GM23338 (cell line): ENCODE data around the gene GPR52. TPM values are rescaled to one million over a fixed set of nuclear protein-coding genes. Genes with fewer than 3 reads are reported as not detected.

ENCODE experiments used
- ATAC-seq: fragments of 200-7000 bp; cut with Tn5 transposase; 3 replicates; pipeline ENCODE4 v1.9.1; 2020
- DNase-seq: peaks from one replicate; pipeline ENCODE4 v3.0.0-alpha.2; 2015; ENCODE audit warnings: low spot score
- H2AFZ ChIP-seq: fragments of 200-600 bp; sonication (generic); 2 replicates; pipeline ENCODE4 v1.8.0; 2016; ENCODE audit warnings: antibody characterized with exemption, mild to moderate bottlenecking, moderate library complexity
- H3F3A ChIP-seq: fragments of 200-600 bp; sonication (generic); replicated peaks from 2 replicates; pipeline ENCODE4 v1.8.0; 2017; ENCODE audit warnings: antibody characterized with exemption, mixed run types, low read depth
- H3K27ac ChIP-seq: fragments of 200-600 bp; sonication (generic); 2 replicates; pipeline ENCODE4 v1.6.1; 2016; ENCODE audit warnings: low read depth
- H3K27me3 ChIP-seq: fragments of 200-600 bp; sonication (generic); 2 replicates; pipeline ENCODE4 v1.8.0; 2016; ENCODE audit warnings: mild to moderate bottlenecking, mixed run types, moderate library complexity; ENCODE audit not compliant: insufficient read depth
- H3K36me3 ChIP-seq: fragments of 200-600 bp; sonication (generic); 2 replicates; pipeline ENCODE4 v1.8.0; 2016; ENCODE audit warnings: mild to moderate bottlenecking; ENCODE audit not compliant: insufficient read depth
- H3K4me1 ChIP-seq: fragments of 200-600 bp; sonication (generic); 2 replicates; pipeline ENCODE4 v1.8.0; 2016; ENCODE audit warnings: mild to moderate bottlenecking, moderate library complexity; ENCODE audit not compliant: insufficient read depth
- H3K4me2 ChIP-seq: fragments of 200-600 bp; sonication (generic); 2 replicates; pipeline ENCODE4 v1.7.1; 2017; ENCODE audit warnings: mixed run types
- H3K4me3 ChIP-seq: fragments of 200-600 bp; sonication (generic); 2 replicates; pipeline ENCODE4 v1.6.1; 2016; ENCODE audit warnings: mixed run types
- H3K79me2 ChIP-seq: fragments of 200-600 bp; sonication (generic); replicated peaks from 2 replicates; pipeline ENCODE4 v1.8.0; 2017; ENCODE audit warnings: mild to moderate bottlenecking; ENCODE audit not compliant: insufficient read depth
- H3K9me2 ChIP-seq: fragments of 200-600 bp; sonication (generic); 2 replicates; pipeline ENCODE4 v1.8.0; 2017; ENCODE audit not compliant: insufficient read depth
- H4K20me1 ChIP-seq: fragments of 200-600 bp; sonication (generic); replicated peaks from 2 replicates; pipeline ENCODE4 v1.8.0; 2017; ENCODE audit warnings: mild to moderate bottlenecking; ENCODE audit not compliant: insufficient read depth
- H3K27ac Mint-ChIP-seq: 2 replicates; pipeline ENCODE4 v1.8.0; 2020; ENCODE audit warnings: inconsistent platforms, mild to moderate bottlenecking, moderate library complexity, mixed read lengths
- H3K27me3 Mint-ChIP-seq: 3 replicates; pipeline ENCODE4 v1.8.0; 2022; ENCODE audit warnings: low read depth, mild to moderate bottlenecking, moderate library complexity, mixed read lengths, inconsistent platforms; ENCODE audit not compliant: insufficient read depth, poor library complexity
- H3K36me3 Mint-ChIP-seq: 3 replicates; pipeline ENCODE4 v1.8.0; 2021; ENCODE audit warnings: low read depth, mild to moderate bottlenecking, inconsistent platforms, moderate library complexity, mixed read lengths
- H3K4me1 Mint-ChIP-seq: 3 replicates; pipeline ENCODE4 v1.8.0; 2020; ENCODE audit warnings: mild to moderate bottlenecking, inconsistent platforms, mixed read lengths
- H3K4me3 Mint-ChIP-seq: 3 replicates; pipeline ENCODE4 v1.8.0; 2021; ENCODE audit warnings: moderate library complexity, mild to moderate bottlenecking, inconsistent platforms, mixed read lengths
- H3K9me3 Mint-ChIP-seq: 3 replicates; pipeline ENCODE4 v1.8.0; 2020; ENCODE audit warnings: moderate library complexity, mild to moderate bottlenecking, inconsistent platforms, mixed read lengths
- CREB1 ChIP-seq: fragments of 250-450 bp; sonication (Bioruptor Pico); IDR thresholded peaks from 2 replicates; pipeline ENCODE4 v1.5.0; 2020; ENCODE audit warnings: low read depth, mild to moderate bottlenecking, moderate library complexity
- EZH2 ChIP-seq: fragments of 200-600 bp; sonication (generic); IDR thresholded peaks from one replicate; pipeline ENCODE4 v1.8.0; 2017; ENCODE audit warnings: antibody characterized with exemption, mild to moderate bottlenecking, low read depth; ENCODE audit not compliant: unreplicated experiment
- EZH2phosphoT487 ChIP-seq: fragments of 200-600 bp; sonication (generic); IDR thresholded peaks from one replicate; pipeline ENCODE4 v1.8.1; 2018; ENCODE audit warnings: antibody characterized with exemption; ENCODE audit not compliant: unreplicated experiment
- JUNB ChIP-seq: IDR thresholded peaks from one replicate; pipeline ENCODE4 v1.6.1; 2016; ENCODE audit warnings: antibody characterized with exemption; ENCODE audit not compliant: unreplicated experiment
- NANOG ChIP-seq: IDR thresholded peaks from 2 replicates; pipeline ENCODE4 v1.6.1; 2016; ENCODE audit warnings: antibody characterized with exemption, borderline replicate concordance
- POLR2AphosphoS5 ChIP-seq: IDR thresholded peaks from 2 replicates; pipeline ENCODE4 v1.6.1; 2016; ENCODE audit warnings: antibody characterized with exemption, low read depth
- STAT1 ChIP-seq: IDR thresholded peaks from one replicate; pipeline ENCODE4 v1.6.1; 2016; ENCODE audit warnings: antibody characterized with exemption; ENCODE audit not compliant: unreplicated experiment
- ZNF114 ChIP-seq: fragments of 250-450 bp; sonication (Bioruptor Pico); IDR thresholded peaks from 2 replicates; pipeline ENCODE4 v1.5.0; 2020; ENCODE audit warnings: mild to moderate bottlenecking, moderate library complexity
- ZNF331 ChIP-seq: fragments of 250-450 bp; sonication (Bioruptor Pico); IDR thresholded peaks from 2 replicates; pipeline ENCODE4 v1.5.0; 2020; ENCODE audit warnings: low read depth, mild to moderate bottlenecking, moderate library complexity
- polyA plus RNA-seq: library from polyadenylated mRNA; unstranded; fragments of >200 nt; fragmentation: Nextera tagmentation; extraction: Ambion mirVana; gene quantifications from 2 replicates; pipeline ENCODE4 v1.2.1, GENCODE V29; 2016
- total RNA-seq: library from RNA; depleted of rRNA; stranded (reverse); fragments of >200 nt; shearing (Covaris generic); gene quantifications from 2 replicates; pipeline ENCODE4 v1.2.3, GENCODE V29; 2014
- TF ChIP-seq, protein P1 (sequence below): IDR thresholded peaks from one replicate; pipeline ENCODE4 v1.6.1; 2018; ENCODE audit warnings: antibody characterized with exemption; ENCODE audit not compliant: unreplicated experiment
- TF ChIP-seq, protein P2 (sequence below), 2 experiments: fragments of 200-600 bp in 1 of 2; sonication (generic) in 1 of 2; conservative IDR thresholded peaks; 2 replicates each; pipeline versions ENCODE4 v1.5.1 to v1.6.1; 2016 to 2017; ENCODE audit warnings: antibody characterized with exemption in 2 of 2, low read depth in 2 of 2, mild to moderate bottlenecking in 2 of 2, moderate library complexity in 1 of 2
- TF ChIP-seq, protein P3 (sequence below): IDR thresholded peaks from 2 replicates; pipeline ENCODE4 v1.6.1; 2016; ENCODE audit warnings: antibody characterized with exemption
- TF ChIP-seq, protein P4 (sequence below): fragments of 250-450 bp; sonication (Bioruptor Pico); IDR thresholded peaks from 2 replicates; pipeline ENCODE4 v1.5.0; 2020; ENCODE audit warnings: mild to moderate bottlenecking, moderate library complexity

GPR52 gene
- total and polyA plus RNA-seq, 2 experiments from 2014 or later = 1.6 TPM; not detected in 1

DNA sequence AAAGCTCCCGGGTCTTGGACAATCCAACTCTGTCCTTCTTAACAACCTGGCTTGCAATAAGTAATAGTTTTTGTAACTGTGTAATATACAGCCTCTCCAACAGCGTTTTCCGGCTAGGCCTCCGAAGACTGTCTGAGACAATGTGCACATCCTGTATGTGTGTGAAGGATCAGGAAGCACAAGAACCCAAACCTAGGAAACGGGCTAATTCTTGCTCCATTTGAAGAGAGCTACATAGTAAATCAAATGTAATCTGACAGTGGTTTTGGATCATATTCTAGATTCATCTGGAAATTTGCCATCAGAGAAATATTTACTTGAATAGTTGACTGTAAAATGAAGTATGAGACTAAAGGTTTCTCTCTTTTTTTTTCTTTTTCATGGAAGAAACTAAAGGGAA lies 1.2 kb downstream of the GPR52 start:
- no peak for ATAC-seq
- Histone ChIP-seq H4K20me1 (no peaks in the 10 kb centered on the region), H3K27ac (no peak overlapping the region), H3K27me3 (no peaks in the 10 kb centered on the region), H3K36me3 (no peaks in the 10 kb centered on the region), H2AFZ (no peak overlapping the region), H3K4me1 (0 out of 2 replicates have a peak, but pooled peaks cover 4% of the 10 kb centered on the region), H3K79me2 (no peaks in the 10 kb centered on the region), H3K4me3 (no peak overlapping the region), H3K9me2 (no peaks in the 10 kb centered on the region), H3K4me2 (no peak overlapping the region), H3F3A (no peaks in the 10 kb centered on the region)
- Mint-ChIP-seq H3K9me3 (no peaks in the 10 kb centered on the region), H3K27ac (no peak overlapping the region), H3K4me1 (peaks cover 16% of the 10 kb centered on the region), H3K27me3 (no peaks in the 10 kb centered on the region), H3K36me3 (no peaks in the 10 kb centered on the region), H3K4me3 (no peak overlapping the region)
- TF ChIP-seq, protein P1, sequence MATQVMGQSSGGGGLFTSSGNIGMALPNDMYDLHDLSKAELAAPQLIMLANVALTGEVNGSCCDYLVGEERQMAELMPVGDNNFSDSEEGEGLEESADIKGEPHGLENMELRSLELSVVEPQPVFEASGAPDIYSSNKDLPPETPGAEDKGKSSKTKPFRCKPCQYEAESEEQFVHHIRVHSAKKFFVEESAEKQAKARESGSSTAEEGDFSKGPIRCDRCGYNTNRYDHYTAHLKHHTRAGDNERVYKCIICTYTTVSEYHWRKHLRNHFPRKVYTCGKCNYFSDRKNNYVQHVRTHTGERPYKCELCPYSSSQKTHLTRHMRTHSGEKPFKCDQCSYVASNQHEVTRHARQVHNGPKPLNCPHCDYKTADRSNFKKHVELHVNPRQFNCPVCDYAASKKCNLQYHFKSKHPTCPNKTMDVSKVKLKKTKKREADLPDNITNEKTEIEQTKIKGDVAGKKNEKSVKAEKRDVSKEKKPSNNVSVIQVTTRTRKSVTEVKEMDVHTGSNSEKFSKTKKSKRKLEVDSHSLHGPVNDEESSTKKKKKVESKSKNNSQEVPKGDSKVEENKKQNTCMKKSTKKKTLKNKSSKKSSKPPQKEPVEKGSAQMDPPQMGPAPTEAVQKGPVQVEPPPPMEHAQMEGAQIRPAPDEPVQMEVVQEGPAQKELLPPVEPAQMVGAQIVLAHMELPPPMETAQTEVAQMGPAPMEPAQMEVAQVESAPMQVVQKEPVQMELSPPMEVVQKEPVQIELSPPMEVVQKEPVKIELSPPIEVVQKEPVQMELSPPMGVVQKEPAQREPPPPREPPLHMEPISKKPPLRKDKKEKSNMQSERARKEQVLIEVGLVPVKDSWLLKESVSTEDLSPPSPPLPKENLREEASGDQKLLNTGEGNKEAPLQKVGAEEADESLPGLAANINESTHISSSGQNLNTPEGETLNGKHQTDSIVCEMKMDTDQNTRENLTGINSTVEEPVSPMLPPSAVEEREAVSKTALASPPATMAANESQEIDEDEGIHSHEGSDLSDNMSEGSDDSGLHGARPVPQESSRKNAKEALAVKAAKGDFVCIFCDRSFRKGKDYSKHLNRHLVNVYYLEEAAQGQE = no peak
- TF ChIP-seq NANOG = no peak
- no peak for TF ChIP-seq POLR2AphosphoS5
- no peak for TF ChIP-seq STAT1
- no peak for TF ChIP-seq EZH2phosphoT487
- no peak for TF ChIP-seq ZNF331
- no peak for TF ChIP-seq CREB1 (CRISPR knock-in tag)
- TF ChIP-seq EZH2 = no peak
- TF ChIP-seq, protein P2, sequence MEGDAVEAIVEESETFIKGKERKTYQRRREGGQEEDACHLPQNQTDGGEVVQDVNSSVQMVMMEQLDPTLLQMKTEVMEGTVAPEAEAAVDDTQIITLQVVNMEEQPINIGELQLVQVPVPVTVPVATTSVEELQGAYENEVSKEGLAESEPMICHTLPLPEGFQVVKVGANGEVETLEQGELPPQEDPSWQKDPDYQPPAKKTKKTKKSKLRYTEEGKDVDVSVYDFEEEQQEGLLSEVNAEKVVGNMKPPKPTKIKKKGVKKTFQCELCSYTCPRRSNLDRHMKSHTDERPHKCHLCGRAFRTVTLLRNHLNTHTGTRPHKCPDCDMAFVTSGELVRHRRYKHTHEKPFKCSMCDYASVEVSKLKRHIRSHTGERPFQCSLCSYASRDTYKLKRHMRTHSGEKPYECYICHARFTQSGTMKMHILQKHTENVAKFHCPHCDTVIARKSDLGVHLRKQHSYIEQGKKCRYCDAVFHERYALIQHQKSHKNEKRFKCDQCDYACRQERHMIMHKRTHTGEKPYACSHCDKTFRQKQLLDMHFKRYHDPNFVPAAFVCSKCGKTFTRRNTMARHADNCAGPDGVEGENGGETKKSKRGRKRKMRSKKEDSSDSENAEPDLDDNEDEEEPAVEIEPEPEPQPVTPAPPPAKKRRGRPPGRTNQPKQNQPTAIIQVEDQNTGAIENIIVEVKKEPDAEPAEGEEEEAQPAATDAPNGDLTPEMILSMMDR (conservative IDR thresholded peaks at IDR 0.05; ENCODE audit: low read depth in 2 of 2) = no peak
- no peak for TF ChIP-seq ZNF114 (CRISPR knock-in tag)
- TF ChIP-seq, protein P3, sequence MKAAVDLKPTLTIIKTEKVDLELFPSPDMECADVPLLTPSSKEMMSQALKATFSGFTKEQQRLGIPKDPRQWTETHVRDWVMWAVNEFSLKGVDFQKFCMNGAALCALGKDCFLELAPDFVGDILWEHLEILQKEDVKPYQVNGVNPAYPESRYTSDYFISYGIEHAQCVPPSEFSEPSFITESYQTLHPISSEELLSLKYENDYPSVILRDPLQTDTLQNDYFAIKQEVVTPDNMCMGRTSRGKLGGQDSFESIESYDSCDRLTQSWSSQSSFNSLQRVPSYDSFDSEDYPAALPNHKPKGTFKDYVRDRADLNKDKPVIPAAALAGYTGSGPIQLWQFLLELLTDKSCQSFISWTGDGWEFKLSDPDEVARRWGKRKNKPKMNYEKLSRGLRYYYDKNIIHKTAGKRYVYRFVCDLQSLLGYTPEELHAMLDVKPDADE = no peak
- TF ChIP-seq, protein P4, sequence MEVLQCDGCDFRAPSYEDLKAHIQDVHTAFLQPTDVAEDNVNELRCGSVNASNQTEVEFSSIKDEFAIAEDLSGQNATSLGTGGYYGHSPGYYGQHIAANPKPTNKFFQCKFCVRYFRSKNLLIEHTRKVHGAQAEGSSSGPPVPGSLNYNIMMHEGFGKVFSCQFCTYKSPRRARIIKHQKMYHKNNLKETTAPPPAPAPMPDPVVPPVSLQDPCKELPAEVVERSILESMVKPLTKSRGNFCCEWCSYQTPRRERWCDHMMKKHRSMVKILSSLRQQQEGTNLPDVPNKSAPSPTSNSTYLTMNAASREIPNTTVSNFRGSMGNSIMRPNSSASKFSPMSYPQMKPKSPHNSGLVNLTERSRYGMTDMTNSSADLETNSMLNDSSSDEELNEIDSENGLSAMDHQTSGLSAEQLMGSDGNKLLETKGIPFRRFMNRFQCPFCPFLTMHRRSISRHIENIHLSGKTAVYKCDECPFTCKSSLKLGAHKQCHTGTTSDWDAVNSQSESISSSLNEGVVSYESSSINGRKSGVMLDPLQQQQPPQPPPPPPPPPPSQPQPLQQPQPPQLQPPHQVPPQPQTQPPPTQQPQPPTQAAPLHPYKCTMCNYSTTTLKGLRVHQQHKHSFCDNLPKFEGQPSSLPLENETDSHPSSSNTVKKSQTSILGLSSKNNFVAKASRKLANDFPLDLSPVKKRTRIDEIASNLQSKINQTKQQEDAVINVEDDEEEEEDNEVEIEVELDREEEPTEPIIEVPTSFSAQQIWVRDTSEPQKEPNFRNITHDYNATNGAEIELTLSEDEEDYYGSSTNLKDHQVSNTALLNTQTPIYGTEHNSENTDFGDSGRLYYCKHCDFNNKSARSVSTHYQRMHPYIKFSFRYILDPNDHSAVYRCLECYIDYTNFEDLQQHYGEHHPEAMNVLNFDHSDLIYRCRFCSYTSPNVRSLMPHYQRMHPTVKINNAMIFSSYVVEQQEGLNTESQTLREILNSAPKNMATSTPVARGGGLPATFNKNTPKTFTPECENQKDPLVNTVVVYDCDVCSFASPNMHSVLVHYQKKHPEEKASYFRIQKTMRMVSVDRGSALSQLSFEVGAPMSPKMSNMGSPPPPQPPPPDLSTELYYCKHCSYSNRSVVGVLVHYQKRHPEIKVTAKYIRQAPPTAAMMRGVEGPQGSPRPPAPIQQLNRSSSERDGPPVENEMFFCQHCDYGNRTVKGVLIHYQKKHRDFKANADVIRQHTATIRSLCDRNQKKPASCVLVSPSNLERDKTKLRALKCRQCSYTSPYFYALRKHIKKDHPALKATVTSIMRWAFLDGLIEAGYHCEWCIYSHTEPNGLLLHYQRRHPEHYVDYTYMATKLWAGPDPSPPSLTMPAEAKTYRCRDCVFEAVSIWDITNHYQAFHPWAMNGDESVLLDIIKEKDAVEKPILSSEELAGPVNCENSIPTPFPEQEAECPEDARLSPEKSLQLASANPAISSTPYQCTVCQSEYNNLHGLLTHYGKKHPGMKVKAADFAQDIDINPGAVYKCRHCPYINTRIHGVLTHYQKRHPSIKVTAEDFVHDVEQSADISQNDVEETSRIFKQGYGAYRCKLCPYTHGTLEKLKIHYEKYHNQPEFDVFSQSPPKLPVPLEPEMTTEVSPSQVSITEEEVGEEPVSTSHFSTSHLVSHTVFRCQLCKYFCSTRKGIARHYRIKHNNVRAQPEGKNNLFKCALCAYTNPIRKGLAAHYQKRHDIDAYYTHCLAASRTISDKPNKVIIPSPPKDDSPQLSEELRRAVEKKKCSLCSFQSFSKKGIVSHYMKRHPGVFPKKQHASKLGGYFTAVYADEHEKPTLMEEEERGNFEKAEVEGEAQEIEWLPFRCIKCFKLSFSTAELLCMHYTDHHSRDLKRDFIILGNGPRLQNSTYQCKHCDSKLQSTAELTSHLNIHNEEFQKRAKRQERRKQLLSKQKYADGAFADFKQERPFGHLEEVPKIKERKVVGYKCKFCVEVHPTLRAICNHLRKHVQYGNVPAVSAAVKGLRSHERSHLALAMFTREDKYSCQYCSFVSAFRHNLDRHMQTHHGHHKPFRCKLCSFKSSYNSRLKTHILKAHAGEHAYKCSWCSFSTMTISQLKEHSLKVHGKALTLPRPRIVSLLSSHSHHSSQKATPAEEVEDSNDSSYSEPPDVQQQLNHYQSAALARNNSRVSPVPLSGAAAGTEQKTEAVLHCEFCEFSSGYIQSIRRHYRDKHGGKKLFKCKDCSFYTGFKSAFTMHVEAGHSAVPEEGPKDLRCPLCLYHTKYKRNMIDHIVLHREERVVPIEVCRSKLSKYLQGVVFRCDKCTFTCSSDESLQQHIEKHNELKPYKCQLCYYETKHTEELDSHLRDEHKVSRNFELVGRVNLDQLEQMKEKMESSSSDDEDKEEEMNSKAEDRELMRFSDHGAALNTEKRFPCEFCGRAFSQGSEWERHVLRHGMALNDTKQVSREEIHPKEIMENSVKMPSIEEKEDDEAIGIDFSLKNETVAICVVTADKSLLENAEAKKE (CRISPR knock-in tag) = no peak
- TF ChIP-seq JUNB = no peak
- DNase-seq = no peak
